ENCODE results near the gene SLC2A13.
"Not testable (repeated sequence)": the region's sequence is repeated elsewhere in the genome, so short reads cannot be mapped to it uniquely, and the experiment has no call there.

SLC2A13 gene

DNA sequence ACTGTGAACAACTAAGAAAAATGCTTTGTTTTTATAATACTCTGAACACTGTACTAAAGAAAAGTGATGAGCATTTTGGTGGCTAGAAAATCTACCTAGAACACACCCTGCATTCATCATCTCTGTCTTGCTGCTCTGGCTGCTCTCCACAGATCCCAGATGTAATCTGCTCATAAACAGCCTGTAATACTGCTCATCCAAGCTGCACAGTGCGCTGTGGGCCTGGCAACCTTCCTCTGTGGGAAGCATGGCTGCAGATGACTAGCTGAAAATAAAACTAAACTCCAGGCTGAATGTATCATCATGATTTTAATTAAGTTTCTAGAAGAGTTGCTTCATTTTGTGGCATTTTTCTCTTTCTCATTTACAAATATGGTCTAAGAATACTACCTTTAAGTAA is 200.7 kb downstream of the SLC2A13 start:
- Histone ChIP-seq H4K8ac (ENCODE audit: low read length) (no peak overlapping the region), H3K36me3 (ENCODE audit: control insufficient read depth in 1 of 2, insufficient read depth in 2 of 2, low read depth in 1 of 2, low read length in 2 of 2) (no peaks in the 10 kb centered on the region), H3K4ac (ENCODE audit: low read depth in 1 of 2, low read length in 2 of 2) (no peak overlapping the region), H4K91ac (ENCODE audit: low read length) (no peak overlapping the region), H2AK5ac (ENCODE audit: low read length, severe bottlenecking) (no peak overlapping the region), H3K4me3 (ENCODE audit: insufficient read depth in 1 of 2, low read depth in 1 of 2, low read length in 2 of 2) (no peak overlapping the region), H2AFZ (ENCODE audit: low read depth, low read length) (no peak overlapping the region), H2BK120ac (ENCODE audit: low read depth, low read length) (no peak overlapping the region), H3K9me3 (ENCODE audit: control insufficient read depth, low read length) (no peaks in the 10 kb centered on the region), H3K79me1 (replicated peaks; ENCODE audit: low read length, poor library complexity, severe bottlenecking) (peaks cover 1% of the 10 kb centered on the region), H3K27ac (ENCODE audit: low read length, poor library complexity, severe bottlenecking) (no peak overlapping the region), H2BK5ac (ENCODE audit: low read depth, low read length, poor library complexity, severe bottlenecking) (no peak overlapping the region), H3K23ac (ENCODE audit: low read length in 2 of 2) (no peak overlapping the region), H3K4me1 (ENCODE audit: control insufficient read depth, insufficient read depth, low read depth, low read length) (no peaks in the 10 kb centered on the region), H3K14ac (ENCODE audit: low read length in 2 of 2) (no peak overlapping the region), H3K4me2 (ENCODE audit: low read length, poor library complexity, severe bottlenecking) (no peak overlapping the region), H2BK15ac (ENCODE audit: low read depth, poor library complexity, severe bottlenecking) (no peak overlapping the region), H3K18ac (ENCODE audit: low read depth in 1 of 2, low read length in 2 of 2) (no peak overlapping the region), H2BK12ac (ENCODE audit: low read length in 2 of 2) (no peak overlapping the region), H3K27me3 (ENCODE audit: control insufficient read depth in 1 of 2, insufficient read depth in 1 of 2, low read length in 2 of 2) (no peaks in the 10 kb centered on the region), H3K9ac (ENCODE audit: low read length) (peak overlapping the region; percentile 54)
- no CpG with 5 or more reads among the region's 1 CpG for WGBS
- DNase-seq, result no peak

DNA sequence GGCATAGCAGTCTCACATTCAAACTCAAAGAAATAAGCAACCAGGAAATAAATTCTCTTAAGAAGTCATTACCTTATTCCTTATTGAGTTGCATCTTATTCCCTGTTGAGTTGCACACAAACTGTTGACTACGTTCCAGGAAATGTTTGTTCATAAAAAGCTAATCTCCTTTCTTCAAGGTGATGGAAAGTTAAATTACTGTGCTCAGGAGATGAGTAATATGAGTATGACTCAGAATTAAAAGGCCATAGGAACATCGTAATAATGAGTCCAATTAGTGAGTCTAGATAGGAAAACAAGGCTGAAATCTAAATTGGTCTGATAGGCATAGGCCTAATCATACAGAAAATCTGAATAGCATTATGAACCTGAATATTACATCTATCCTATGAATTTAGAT is 203.1 kb downstream of the SLC2A13 start:
- no peaks in the 10 kb centered on the region for H3K27me3 ChIP-seq (ENCODE audit: control insufficient read depth in 1 of 2, insufficient read depth in 1 of 2, low read length in 2 of 2)
- H3K4ac ChIP-seq (ENCODE audit: low read depth in 1 of 2, low read length in 2 of 2), result no peak overlapping the region
- no peak overlapping the region for H2AK5ac ChIP-seq (ENCODE audit: low read length, severe bottlenecking)
- H3K4me1 ChIP-seq (ENCODE audit: control insufficient read depth, insufficient read depth, low read depth, low read length), result no peaks in the 10 kb centered on the region
- no peaks in the 10 kb centered on the region for H3K36me3 ChIP-seq (ENCODE audit: control insufficient read depth in 1 of 2, insufficient read depth in 2 of 2, low read depth in 1 of 2, low read length in 2 of 2)
- no peak overlapping the region for H4K8ac ChIP-seq (ENCODE audit: low read length)
- H3K4me2 ChIP-seq (ENCODE audit: low read length, poor library complexity, severe bottlenecking), result no peak overlapping the region
- H3K18ac ChIP-seq (ENCODE audit: low read depth in 1 of 2, low read length in 2 of 2), result no peak overlapping the region
- WGBS, result 83% methylated on average over 2 of the region's 2 CpGs
- H2BK12ac ChIP-seq (ENCODE audit: low read length in 2 of 2), result no peak overlapping the region
- no peak for DNase-seq
- no peak overlapping the region for H3K4me3 ChIP-seq (ENCODE audit: insufficient read depth in 1 of 2, low read depth in 1 of 2, low read length in 2 of 2)
- no peaks in the 10 kb centered on the region for H3K9me3 ChIP-seq (ENCODE audit: control insufficient read depth, low read length)
- H3K14ac ChIP-seq (ENCODE audit: low read length in 2 of 2), result no peak overlapping the region
- no peak overlapping the region for H2AFZ ChIP-seq (ENCODE audit: low read depth, low read length)
- H2BK15ac ChIP-seq (ENCODE audit: low read depth, poor library complexity, severe bottlenecking), result no peak overlapping the region
- no peak overlapping the region for H4K91ac ChIP-seq (ENCODE audit: low read length)
- no peak overlapping the region for H2BK5ac ChIP-seq (ENCODE audit: low read depth, low read length, poor library complexity, severe bottlenecking)
- no peak overlapping the region for H2BK120ac ChIP-seq (ENCODE audit: low read depth, low read length)
- H3K27ac ChIP-seq (ENCODE audit: low read length, poor library complexity, severe bottlenecking), result no peak overlapping the region
- H3K9ac ChIP-seq (ENCODE audit: low read length), result no peak overlapping the region
- H3K23ac ChIP-seq (ENCODE audit: low read length in 2 of 2), result no peak overlapping the region
- H3K79me1 ChIP-seq (replicated peaks; ENCODE audit: low read length, poor library complexity, severe bottlenecking), result peaks cover 1% of the 10 kb centered on the region

DNA sequence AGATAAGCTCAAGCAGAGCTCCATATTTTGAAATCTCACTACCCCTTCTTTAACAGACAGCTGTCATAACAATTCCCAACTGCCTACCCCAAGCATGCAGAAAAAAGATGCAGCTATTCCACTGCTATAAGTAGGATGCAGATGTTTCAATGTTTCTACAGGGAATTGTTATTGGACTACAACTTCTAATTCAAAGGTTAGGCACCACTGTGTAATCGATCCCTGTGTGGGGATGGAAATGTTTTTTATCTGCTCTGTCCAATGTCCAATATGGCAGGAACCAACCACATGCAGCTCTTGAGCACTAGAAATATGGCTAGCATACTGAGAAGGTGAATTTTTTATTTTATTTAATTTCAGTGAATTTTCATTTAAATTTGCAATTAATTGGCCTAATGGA is 208.6 kb downstream of the SLC2A13 start:
- Histone ChIP-seq H2BK120ac (ENCODE audit: low read depth, low read length) (no peak overlapping the region), H3K9me3 (ENCODE audit: control insufficient read depth, low read length) (no peaks in the 10 kb centered on the region), H3K14ac (ENCODE audit: low read length in 2 of 2) (no peak overlapping the region), H3K4me2 (ENCODE audit: low read length, poor library complexity, severe bottlenecking) (no peak overlapping the region), H3K23ac (ENCODE audit: low read length in 2 of 2) (no peak overlapping the region), H3K18ac (ENCODE audit: low read depth in 1 of 2, low read length in 2 of 2) (no peak overlapping the region), H3K27me3 (ENCODE audit: control insufficient read depth in 1 of 2, insufficient read depth in 1 of 2, low read length in 2 of 2) (no peaks in the 10 kb centered on the region), H3K27ac (ENCODE audit: low read length, poor library complexity, severe bottlenecking) (no peak overlapping the region), H4K8ac (ENCODE audit: low read length) (no peak overlapping the region), H2BK5ac (ENCODE audit: low read depth, low read length, poor library complexity, severe bottlenecking) (no peak overlapping the region), H2BK15ac (ENCODE audit: low read depth, poor library complexity, severe bottlenecking) (no peak overlapping the region), H3K79me1 (replicated peaks; ENCODE audit: low read length, poor library complexity, severe bottlenecking) (no peaks in the 10 kb centered on the region), H2AK5ac (ENCODE audit: low read length, severe bottlenecking) (no peak overlapping the region), H2BK12ac (ENCODE audit: low read length in 2 of 2) (no peak overlapping the region), H4K91ac (ENCODE audit: low read length) (no peak overlapping the region), H3K9ac (ENCODE audit: low read length) (no peak overlapping the region), H3K4me3 (ENCODE audit: insufficient read depth in 1 of 2, low read depth in 1 of 2, low read length in 2 of 2) (no peak overlapping the region), H3K36me3 (ENCODE audit: control insufficient read depth in 1 of 2, insufficient read depth in 2 of 2, low read depth in 1 of 2, low read length in 2 of 2) (no peaks in the 10 kb centered on the region), H3K4me1 (ENCODE audit: control insufficient read depth, insufficient read depth, low read depth, low read length) (no peaks in the 10 kb centered on the region), H2AFZ (ENCODE audit: low read depth, low read length) (no peak overlapping the region), H3K4ac (ENCODE audit: low read depth in 1 of 2, low read length in 2 of 2) (no peak overlapping the region)
- no CpG with 5 or more reads among the region's 1 CpG for WGBS
- no peak for DNase-seq

- not testable (repeated sequence) for H2BK12ac ChIP-seq (ENCODE audit: low read length in 2 of 2); H2BK5ac ChIP-seq (ENCODE audit: low read depth, low read length, poor library complexity, severe bottlenecking); H2AK5ac ChIP-seq (ENCODE audit: low read length, severe bottlenecking); H4K91ac ChIP-seq (ENCODE audit: low read length); H3K23ac ChIP-seq (ENCODE audit: low read length in 2 of 2); H3K4me3 ChIP-seq (ENCODE audit: insufficient read depth in 1 of 2, low read depth in 1 of 2, low read length in 2 of 2); H2AFZ ChIP-seq (ENCODE audit: low read depth, low read length); H3K4me1 ChIP-seq (ENCODE audit: control insufficient read depth, insufficient read depth, low read depth, low read length); H3K27me3 ChIP-seq (ENCODE audit: control insufficient read depth in 1 of 2, insufficient read depth in 1 of 2, low read length in 2 of 2); H3K4ac ChIP-seq (ENCODE audit: low read depth in 1 of 2, low read length in 2 of 2); H3K14ac ChIP-seq (ENCODE audit: low read length in 2 of 2); H3K4me2 ChIP-seq (ENCODE audit: low read length, poor library complexity, severe bottlenecking); H3K9me3 ChIP-seq (ENCODE audit: control insufficient read depth, low read length); H3K9ac ChIP-seq (ENCODE audit: low read length); DNase-seq; H3K36me3 ChIP-seq (ENCODE audit: control insufficient read depth in 1 of 2, insufficient read depth in 2 of 2, low read depth in 1 of 2, low read length in 2 of 2); H2BK120ac ChIP-seq (ENCODE audit: low read depth, low read length); H2BK15ac ChIP-seq (ENCODE audit: low read depth, poor library complexity, severe bottlenecking); H3K27ac ChIP-seq (ENCODE audit: low read length, poor library complexity, severe bottlenecking); H4K8ac ChIP-seq (ENCODE audit: low read length); H3K18ac ChIP-seq (ENCODE audit: low read depth in 1 of 2, low read length in 2 of 2); H3K79me1 ChIP-seq (replicated peaks; ENCODE audit: low read length, poor library complexity, severe bottlenecking)
- WGBS, result 100% methylated on average over 4 of the region's 6 CpGs
Observed at GRCh38 chr12:39893388-39893787, 212.5 kb downstream of the SLC2A13 start.

Data from mesenchymal stem cell (in vitro differentiated cells and primary cell).